H1 (cell line): ENCODE data around the gene OR52I1. TPM values are rescaled to one million over a fixed set of nuclear protein-coding genes. Genes with fewer than 3 reads are reported as not detected.

ENCODE experiments used
- CTCF ChIA-PET: fragments of 300-600 bp; sonication (Branson Sonifier 250); formaldehyde crosslinking; loops from one replicate; lab custom pipeline; 2021; ENCODE audit not compliant: partially characterized antibody; lab: Charles Lee
- POLR2A ChIA-PET: fragments of 300-600 bp; sonication (Branson Sonifier 250); formaldehyde crosslinking; loops from one replicate; lab custom pipeline; 2021; ENCODE audit warnings: inconsistent platforms; ENCODE audit not compliant: partially characterized antibody; lab: Charles Lee
- DNase-seq, 2 experiments: peaks; one replicate each; pipeline versions ENCODE4 v3.0.0 to v3.0.0-alpha.2; 2010 to 2022; ENCODE audit warnings: low spot score in 2 of 2, low read depth in 1 of 2, mixed read lengths in 1 of 2
- FAIRE-seq: peaks from 2 replicates; lab custom pipeline; 2011; peaks lifted over from hg19 to GRCh38; lab: Jason Lieb, UNC
- H2AFZ ChIP-seq: 2 replicates; pipeline ENCODE4 v1.8.1; 2012; ENCODE audit warnings: low read length, inconsistent platforms
- H2AK5ac ChIP-seq: 2 replicates; pipeline ENCODE4 v1.6.1; 2013; ENCODE audit warnings: low read depth, low read length
- H2BK120ac ChIP-seq: replicated peaks from 2 replicates; pipeline ENCODE3; 2013; ENCODE audit warnings: low read depth, low read length, inconsistent platforms
- H2BK12ac ChIP-seq: 2 replicates; pipeline ENCODE4 v1.6.1; 2013; ENCODE audit warnings: low read depth, low read length
- H2BK15ac ChIP-seq: 2 replicates; pipeline ENCODE4 v1.6.1; 2013; ENCODE audit warnings: low read length
- H2BK20ac ChIP-seq: 2 replicates; pipeline ENCODE4 v1.6.1; 2013; ENCODE audit warnings: low read length
- H2BK5ac ChIP-seq: 2 replicates; pipeline ENCODE4 v1.6.1; 2013; ENCODE audit warnings: low read depth, low read length
- H3K14ac ChIP-seq: 2 replicates; pipeline ENCODE4 v1.6.1; 2013; ENCODE audit warnings: inconsistent platforms; ENCODE audit not compliant: insufficient read length
- H3K18ac ChIP-seq: 2 replicates; pipeline ENCODE4 v1.6.1; 2013; ENCODE audit warnings: low read length; ENCODE audit errors: extremely low read depth
- H3K23ac ChIP-seq: 2 replicates; pipeline ENCODE4 v1.6.1; 2013; ENCODE audit warnings: inconsistent platforms; ENCODE audit not compliant: insufficient read length
- H3K23me2 ChIP-seq: 2 replicates; pipeline ENCODE4 v1.6.1; 2013; ENCODE audit warnings: low read depth, low read length
- H3K27ac ChIP-seq: 2 replicates; pipeline ENCODE4 v1.6.1; 2011; ENCODE audit warnings: low read depth, low read length, inconsistent platforms
- H3K27me3 ChIP-seq, 4 experiments: replicated peaks in 1 of 4; 1 replicate in 1 of 4; 2 replicates in 3 of 4; pipeline versions ENCODE4 v1.6.1 to v1.8.1; 2011 to 2013; ENCODE audit warnings: low read length in 3 of 4, mild to moderate bottlenecking in 3 of 4, inconsistent platforms in 2 of 4, mixed read lengths in 2 of 4, moderate library complexity in 1 of 4; ENCODE audit not compliant: control insufficient read depth in 3 of 4, insufficient read depth in 3 of 4; ENCODE audit errors: extremely low read depth in 1 of 4
- H3K36me3 ChIP-seq, 4 experiments: 2 replicates each; pipeline versions ENCODE4 v1.6.1 to v1.8.1; 2011 to 2013; ENCODE audit warnings: mild to moderate bottlenecking in 4 of 4, low read length in 3 of 4, moderate library complexity in 2 of 4, control low read depth in 1 of 4, inconsistent platforms in 1 of 4; ENCODE audit not compliant: insufficient read depth in 4 of 4, control insufficient read depth in 2 of 4
- H3K4ac ChIP-seq: replicated peaks from 2 replicates; pipeline ENCODE3; 2013; ENCODE audit warnings: low read length, low read depth, mixed read lengths, inconsistent platforms; ENCODE audit not compliant: insufficient read length
- H3K4me1 ChIP-seq, 4 experiments: replicated peaks in 1 of 4; 1 replicate in 1 of 4; 2 replicates in 3 of 4; pipeline versions ENCODE4 v1.6.1 to v1.8.1; 2011 to 2013; ENCODE audit warnings: low read length in 3 of 4, inconsistent platforms in 2 of 4, mixed read lengths in 1 of 4; ENCODE audit not compliant: insufficient read depth in 4 of 4, control insufficient read depth in 3 of 4
- H3K4me2 ChIP-seq, 2 experiments: 2 replicates each; pipeline versions ENCODE4 v1.6.1 to v1.8.1; 2011 to 2013; ENCODE audit warnings: low read depth in 2 of 2, low read length in 2 of 2, control low read depth in 1 of 2, inconsistent platforms in 1 of 2, mild to moderate bottlenecking in 1 of 2; ENCODE audit not compliant: insufficient read depth in 1 of 2
- H3K4me3 ChIP-seq, 4 experiments: fragments of 200-600, 300-600 bp in 1 of 4; sonication (generic), shearing (Covaris generic), sonication (Bioruptor Twin) in 1 of 4; 2 replicates each; pipeline versions ENCODE4 v1.5.1 to v1.8.1; 2011 to 2016; ENCODE audit warnings: low read length in 4 of 4, low read depth in 3 of 4, control low read depth in 2 of 4, inconsistent platforms in 2 of 4, mild to moderate bottlenecking in 2 of 4, mixed read lengths in 1 of 4, moderate library complexity in 1 of 4; ENCODE audit not compliant: insufficient read depth in 2 of 4; ENCODE audit errors: extremely low read depth in 1 of 4
- H3K56ac ChIP-seq: replicated peaks from 2 replicates; pipeline ENCODE3; 2013; ENCODE audit warnings: low read depth, mild to moderate bottlenecking, mixed read lengths, low read length, inconsistent platforms; ENCODE audit not compliant: insufficient read length
- H3K79me1 ChIP-seq: 2 replicates; pipeline ENCODE4 v1.6.1; 2013; ENCODE audit warnings: low read depth, low read length, control low read depth
- H3K79me2 ChIP-seq, 2 experiments: 2 replicates each; pipeline versions ENCODE4 v1.6.1 to v1.8.1; 2012 to 2013; ENCODE audit warnings: low read length in 2 of 2, mild to moderate bottlenecking in 2 of 2, inconsistent platforms in 1 of 2; ENCODE audit not compliant: insufficient read depth in 2 of 2, control insufficient read depth in 1 of 2
- H3K9ac ChIP-seq, 4 experiments: replicated peaks in 1 of 4; 1 replicate in 1 of 4; 2 replicates in 3 of 4; pipeline versions ENCODE4 v1.6.1 to v1.8.1; 2011 to 2013; ENCODE audit warnings: low read depth in 3 of 4, low read length in 3 of 4, control low read depth in 2 of 4, mild to moderate bottlenecking in 2 of 4, moderate library complexity in 2 of 4, inconsistent platforms in 1 of 4; ENCODE audit errors: extremely low read depth in 1 of 4
- H3K9me3 ChIP-seq, 2 experiments: 2 replicates each; pipeline versions ENCODE4 v1.6.1 to v1.8.1; 2012 to 2013; ENCODE audit warnings: mild to moderate bottlenecking in 2 of 2, moderate library complexity in 2 of 2, control low read depth in 1 of 2, inconsistent platforms in 1 of 2, low read depth in 1 of 2, low read length in 1 of 2, mixed read lengths in 1 of 2; ENCODE audit not compliant: insufficient read depth in 2 of 2
- H4K20me1 ChIP-seq, 2 experiments: replicated peaks in 1 of 2; 2 replicates each; pipeline versions ENCODE3 to v1.8.1; 2011 to 2013; ENCODE audit warnings: inconsistent platforms in 2 of 2, low read length in 2 of 2, mild to moderate bottlenecking in 1 of 2; ENCODE audit not compliant: insufficient read depth in 2 of 2, control insufficient read depth in 1 of 2
- H4K5ac ChIP-seq: 2 replicates; pipeline ENCODE4 v1.6.1; 2013; ENCODE audit warnings: low read length, low read depth, mixed read lengths, inconsistent platforms; ENCODE audit not compliant: insufficient read length
- H4K8ac ChIP-seq: 2 replicates; pipeline ENCODE4 v1.8.0; 2013; ENCODE audit warnings: mild to moderate bottlenecking, moderate library complexity, low read length, inconsistent platforms; ENCODE audit not compliant: insufficient read depth; ENCODE audit errors: extremely low read depth
- H4K91ac ChIP-seq: replicated peaks from 2 replicates; pipeline ENCODE3; 2013; ENCODE audit warnings: low read length, mixed read lengths, inconsistent platforms; ENCODE audit not compliant: insufficient read length
- EZH2 ChIP-seq: fragments of 200-600 bp; sonication (generic); IDR thresholded peaks from 2 replicates; pipeline ENCODE4 v1.7.1; 2012; ENCODE audit warnings: low read depth, mild to moderate bottlenecking, moderate library complexity, low read length, inconsistent platforms; ENCODE audit not compliant: severe bottlenecking
- POLR2A ChIP-seq, 2 experiments: IDR thresholded peaks; 1 replicate in 1 of 2; 2 replicates in 1 of 2; pipeline ENCODE4 v1.6.1; 2011; ENCODE audit warnings: low read depth in 2 of 2, low read length in 2 of 2, mild to moderate bottlenecking in 2 of 2; ENCODE audit errors: control extremely low read depth in 1 of 2
- WGBS, 2 experiments: shearing (Covaris generic) in 1 of 2; methylation state at CpG; one replicate each; pipeline versions ENCODE4 v1.1.6 to v1.1.7; 2013 to 2015; ENCODE audit warnings: low lambda C conversion rate in 2 of 2, mixed read lengths in 2 of 2, inconsistent platforms in 1 of 2, low coverage in 1 of 2, missing lambda C conversion rate in 1 of 2; ENCODE audit not compliant: insufficient replicate concordance in 2 of 2, insufficient coverage in 1 of 2, insufficient read length in 1 of 2; ENCODE audit errors: extremely low coverage in 1 of 2, missing lambda C conversion rate in 1 of 2; 5-methylcytosine and 5-hydroxymethylcytosine counted together
- polyA plus RNA-seq, 7 experiments: library from polyadenylated mRNA; depleted of rRNA in 3 of 7; stranded (reverse) in 5 of 7; unstranded in 2 of 7; fragments of >200 nt in 5 of 7; fragments of 200-250 nt in 2 of 7; gene quantifications; 1 replicate in 5 of 7; 2 replicates in 1 of 7; 4 replicates in 1 of 7; pipeline versions ENCODE4 v1.2.1 to v1.2.3, GENCODE V29; 2011 to 2013; ENCODE audit warnings: missing spikeins in 2 of 7, mixed read lengths in 2 of 7
- total RNA-seq: library from RNA; stranded (reverse); fragmentation: NEBNext Ultra II Directional; extraction: Animal tissue kit (Norgen Biotek cat#: 25700); gene quantifications from 2 replicates; pipeline ENCODE4 v1.2.1, GENCODE V29; 2021
- TF ChIP-seq, protein P1 (sequence below): IDR thresholded peaks from 2 replicates; pipeline ENCODE4 v1.6.1; 2011; ENCODE audit warnings: low read length, improper control_type of control experiment

The OR52I1 gene
- total and polyA plus RNA-seq, 2 of the 8 experiments (the other 6 are each of a cell fraction or from before 2014, with no cell fraction given), result not detected

DNA sequence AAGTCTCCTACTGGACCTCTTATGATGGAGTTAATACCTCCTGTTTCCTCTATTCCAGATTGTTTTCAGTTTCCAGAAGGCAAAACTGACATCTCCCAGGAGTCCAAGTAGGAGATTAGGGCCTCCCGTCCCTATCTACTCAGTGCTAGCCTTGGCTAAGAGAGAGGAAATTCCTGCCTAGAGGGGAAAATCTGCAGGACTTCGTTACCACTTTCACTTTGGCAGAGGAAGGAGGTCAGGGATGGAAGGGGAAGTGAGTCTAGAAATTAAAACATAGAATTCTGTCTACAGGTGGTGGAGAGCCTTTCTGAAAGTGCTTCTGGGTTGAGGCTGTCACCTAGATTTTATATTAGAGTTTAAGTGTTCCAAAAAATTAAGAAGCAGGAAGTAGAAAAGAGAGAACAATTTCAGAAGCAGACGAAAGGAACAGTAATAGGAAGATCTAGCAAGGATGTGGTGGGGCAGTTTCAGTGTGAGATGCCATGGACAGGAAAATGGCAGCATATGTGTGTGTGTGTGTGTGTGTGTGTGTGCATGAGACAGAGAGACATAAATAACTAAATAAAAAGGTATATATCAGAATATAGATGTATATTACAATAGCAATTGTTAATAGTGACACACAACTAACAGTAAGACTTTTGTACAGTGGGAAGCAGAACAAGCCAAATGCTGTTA lies 16.6 kb downstream of the OR52I1 start:
- Histone ChIP-seq H2AFZ (no peak overlapping the region), H2BK5ac (no peak overlapping the region), H3K23me2 (peaks cover 2% of the 10 kb centered on the region; the same call in 1 of the 2 replicates), H3K56ac (no peak overlapping the region), H3K27ac (no peak overlapping the region), H3K79me1 (no peaks in the 10 kb centered on the region), H3K9ac (no peak overlapping the region), H3K18ac (no peak overlapping the region), H2AK5ac (no peak overlapping the region), H3K4ac (no peak overlapping the region), H2BK12ac (no peak overlapping the region), H3K36me3 (no peaks in the 10 kb centered on the region), H3K27me3 (no peaks in the 10 kb centered on the region), H3K9me3 (no peaks in the 10 kb centered on the region), H3K14ac (no peak overlapping the region), H3K23ac (no peak overlapping the region), H4K20me1 (no peaks in the 10 kb centered on the region), H4K5ac (no peak overlapping the region), H4K8ac (no peak overlapping the region)
- DNase-seq, result no peak
- FAIRE-seq, result no peak
- CTCF ChIA-PET, result interaction anchor here (0.7 kb wide), 1 partner anchor 624 kb away, joined by 3 read pairs; the partner anchor contains the start of gene HBD
- TF ChIP-seq POLR2A (IDR thresholded peaks at IDR 0.05; ENCODE audit: control extremely low read depth in 1 of 2, low read depth in 2 of 2, low read length in 2 of 2) (no peak), EZH2 (no peak)
- TF ChIP-seq, protein P1, sequence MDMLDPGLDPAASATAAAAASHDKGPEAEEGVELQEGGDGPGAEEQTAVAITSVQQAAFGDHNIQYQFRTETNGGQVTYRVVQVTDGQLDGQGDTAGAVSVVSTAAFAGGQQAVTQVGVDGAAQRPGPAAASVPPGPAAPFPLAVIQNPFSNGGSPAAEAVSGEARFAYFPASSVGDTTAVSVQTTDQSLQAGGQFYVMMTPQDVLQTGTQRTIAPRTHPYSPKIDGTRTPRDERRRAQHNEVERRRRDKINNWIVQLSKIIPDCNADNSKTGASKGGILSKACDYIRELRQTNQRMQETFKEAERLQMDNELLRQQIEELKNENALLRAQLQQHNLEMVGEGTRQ, result no peak
- TF ChIP-seq, all 59 proteins: peak for 0
- 86% methylated on average over 3 of the region's 3 CpGs; no CpG with 5 or more reads in 1 of the 2 experiments for WGBS, 2 experiments
- Histone ChIP-seq H4K91ac (no peak overlapping the region), H3K79me2 (no peaks in the 10 kb centered on the region), H2BK120ac (no peak overlapping the region), H3K4me2 (no peak overlapping the region), H3K4me1 (no peaks in the 10 kb centered on the region; a peak in 1 of 7 replicates), H2BK20ac (no peak overlapping the region), H3K4me3 (no peak overlapping the region), H2BK15ac (no peak overlapping the region)
- POLR2A ChIA-PET, result no interaction called here
